ENCODE measurements around the gene DAPK2.
"Not testable (repeated sequence)": the region's sequence is repeated elsewhere in the genome, so short reads cannot be mapped to it uniquely, and the experiment has no call there.

DAPK2 gene

DNA sequence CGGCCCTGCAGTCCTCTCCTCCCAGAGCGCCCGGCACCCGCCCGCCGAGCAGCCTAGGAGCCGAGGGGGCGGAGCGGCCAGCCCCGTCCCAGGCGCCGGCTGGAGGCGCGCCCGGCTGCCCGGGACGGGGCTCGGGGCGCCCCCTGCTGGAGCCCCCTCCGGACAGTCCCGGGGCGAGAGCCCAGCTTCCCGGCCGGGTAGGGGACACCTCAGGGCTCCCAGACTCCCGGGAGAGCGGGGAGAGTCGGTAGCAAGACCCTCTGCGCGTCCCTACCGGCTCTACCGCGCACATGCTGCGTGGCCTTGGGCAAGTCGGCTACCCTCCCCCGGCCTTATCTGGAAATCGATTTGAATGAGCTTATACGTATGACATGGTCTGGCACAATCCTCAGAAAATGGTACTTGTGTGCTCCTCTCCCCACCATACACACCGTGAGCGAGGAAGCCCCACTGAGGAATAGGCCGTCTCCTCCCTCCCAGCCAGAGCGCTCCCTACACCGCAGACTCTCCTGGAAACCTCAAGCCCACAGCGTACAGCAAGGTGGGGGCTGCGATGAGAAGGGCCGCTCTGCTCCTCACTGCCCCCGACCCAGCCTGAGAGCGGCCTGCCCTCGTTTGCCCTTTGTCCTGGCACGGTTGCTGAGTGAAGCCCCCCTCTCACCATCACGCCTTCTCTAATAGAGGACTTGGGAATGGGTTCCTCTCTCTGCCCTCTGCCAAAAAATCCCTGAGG lies at the start of gene DAPK2:
Gene DAPK2, minus strand, starts transcription at position 65 of the 733 bp plus-strand sequence. CDS start 6,224 bp downstream, outside the sequence.
- peak; percentile 67 for DNase-seq

DNA sequence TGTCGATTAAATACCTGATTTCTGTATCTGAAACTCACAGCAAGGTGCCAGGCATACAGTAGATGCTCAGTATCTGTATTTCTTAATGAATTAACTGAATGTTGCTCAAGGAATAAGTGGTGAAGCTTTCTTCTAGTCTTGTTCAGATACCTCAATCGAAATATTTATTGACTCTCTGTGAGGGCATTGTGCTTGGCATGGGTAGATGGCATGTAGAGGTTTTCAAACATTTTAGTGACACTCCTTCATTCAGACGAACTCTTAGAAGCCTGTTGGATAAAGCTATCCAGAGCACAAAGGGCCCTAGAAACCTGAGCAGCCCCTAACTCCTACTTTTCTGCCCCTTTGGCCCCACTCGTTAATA lies 49.1 kb upstream of the DAPK2 start:
- no peak for DNase-seq

DNA sequence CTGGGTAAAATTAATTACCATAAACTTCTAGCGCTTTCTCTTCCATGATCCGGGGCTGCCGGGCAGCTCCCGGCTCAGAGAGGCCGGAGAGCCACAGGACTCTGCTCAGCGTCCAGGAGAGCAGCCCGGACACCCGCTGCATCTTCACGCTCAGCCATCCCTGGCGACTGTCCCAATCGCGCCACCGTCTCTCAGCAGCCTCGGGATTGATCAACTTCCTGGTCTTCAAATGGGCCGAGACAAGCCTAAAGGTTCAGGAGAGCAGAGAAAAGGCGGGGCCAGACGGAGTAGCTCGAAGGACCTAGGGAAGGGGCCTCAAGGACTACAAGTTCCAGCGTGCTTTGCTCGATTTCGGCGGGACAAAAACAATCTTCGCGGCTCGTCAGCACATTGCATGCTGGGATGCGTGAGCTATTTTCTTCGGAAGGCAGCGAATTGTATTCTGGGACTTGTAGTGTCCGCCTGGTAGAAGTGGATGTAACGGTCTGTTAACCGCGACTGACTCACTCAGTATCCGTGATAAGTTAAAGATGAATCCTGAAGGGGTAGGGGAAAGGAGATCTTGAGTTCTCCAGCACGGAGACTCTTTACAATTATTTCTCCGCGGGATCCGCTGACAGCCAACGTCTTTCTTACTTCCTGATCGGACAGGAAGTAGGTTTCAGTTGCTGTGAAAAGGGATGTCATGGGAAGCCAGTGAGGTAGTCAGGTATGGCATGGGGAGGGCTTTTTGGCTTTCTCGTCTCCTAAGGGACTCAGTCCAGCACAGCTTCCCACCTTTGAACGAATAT lies 47.5 kb upstream of the DAPK2 start, which contains the start of gene CIAO2A:
Gene CIAO2A, minus strand, starts transcription at position 212 of the 791 bp plus-strand sequence. Its CDS starts 70 bp downstream, at position 142.
- DNase-seq = peak; percentile 94

DNA sequence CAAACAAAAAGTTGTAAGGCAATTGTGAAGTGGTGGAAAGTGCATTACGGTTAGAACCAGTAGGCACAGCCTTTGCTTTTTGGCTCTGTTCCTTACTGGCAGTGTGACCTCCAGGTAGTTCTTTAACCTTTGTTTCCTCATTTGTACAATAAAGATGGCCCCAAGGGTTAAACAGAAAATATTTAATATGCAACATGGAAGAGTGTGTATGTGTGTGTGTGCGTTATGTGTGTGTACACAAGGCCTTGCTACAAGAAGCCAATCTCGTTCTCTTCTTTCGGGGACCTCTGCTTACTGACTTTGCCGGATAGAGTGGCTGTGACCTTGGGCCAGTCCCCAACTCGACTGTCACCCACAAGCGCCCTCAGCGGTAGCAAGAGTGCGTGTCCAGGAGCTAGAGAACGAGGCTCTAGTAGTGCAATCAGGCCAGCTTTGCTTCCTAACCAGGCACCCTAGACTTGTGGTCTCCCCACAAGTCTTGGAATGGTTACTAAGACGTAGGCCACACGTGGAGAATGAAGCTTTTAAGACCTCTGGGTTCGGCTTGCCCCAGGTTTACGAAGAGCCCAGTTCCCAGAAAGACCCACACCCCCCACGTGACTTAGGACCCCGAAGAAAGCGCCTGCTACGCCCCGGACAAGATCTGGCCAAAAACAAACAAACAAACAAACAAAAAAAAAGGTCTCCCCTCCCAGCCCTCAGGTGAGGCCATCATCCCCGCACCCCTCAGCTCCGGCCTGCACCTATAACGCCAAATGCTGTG lies 46.8 kb upstream of the DAPK2 start:
- DNase-seq = peak; percentile 39

DNA sequence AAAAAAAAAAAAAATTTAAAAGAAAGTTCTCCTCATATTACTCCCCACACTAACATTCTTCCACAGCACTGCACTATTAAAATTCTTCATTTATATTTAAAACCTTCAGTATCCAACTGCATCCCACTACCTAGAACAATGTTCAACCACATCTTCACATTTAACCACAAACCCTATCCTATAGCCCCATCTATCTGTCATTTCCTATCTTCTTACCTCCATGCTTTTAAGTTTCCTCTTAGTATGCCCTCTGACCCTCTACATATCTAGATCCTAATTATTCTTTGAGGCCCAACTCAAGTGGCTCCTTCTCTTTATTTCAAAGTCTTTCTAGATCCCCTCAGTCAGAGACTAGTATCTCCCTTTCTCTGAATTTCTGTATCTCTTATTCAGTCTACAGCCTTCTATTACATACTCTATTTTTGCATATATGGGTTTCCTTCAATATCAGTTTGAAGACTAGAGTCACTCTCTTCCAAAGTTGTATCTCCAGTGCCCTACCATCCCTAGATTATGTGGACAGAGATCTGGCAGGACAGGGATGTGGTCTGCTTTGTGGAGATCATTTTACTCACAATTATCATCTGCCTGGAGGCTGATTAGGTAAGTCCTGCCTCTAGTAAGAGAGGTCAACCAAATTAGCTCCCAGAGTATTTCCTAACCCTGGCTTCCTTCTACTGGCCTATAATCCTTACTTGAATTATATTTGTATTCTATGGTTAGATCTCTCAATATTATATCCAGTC lies 46.0 kb upstream of the DAPK2 start:
- DNase-seq = no peak

DNA sequence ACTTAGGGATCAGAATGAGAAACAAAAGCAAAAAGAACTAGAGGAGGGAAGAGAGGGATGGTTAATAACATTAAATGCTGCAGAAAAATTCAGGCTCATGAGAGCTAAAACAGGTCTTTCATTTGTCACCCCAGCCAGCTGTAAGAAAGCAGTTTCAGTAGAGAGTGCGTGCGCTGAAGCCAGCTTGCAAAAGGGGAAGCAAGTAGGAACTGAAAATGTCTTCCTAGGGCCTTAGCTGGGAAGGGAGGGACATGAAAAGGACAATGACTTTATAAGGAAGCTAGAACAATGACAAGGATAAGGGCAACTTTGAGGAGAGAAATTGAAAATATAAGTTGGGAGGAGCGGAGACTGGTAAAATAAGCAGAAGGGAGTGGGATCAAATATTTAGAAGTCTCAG lies 44.2 kb upstream of the DAPK2 start:
- no peak for DNase-seq

DNA sequence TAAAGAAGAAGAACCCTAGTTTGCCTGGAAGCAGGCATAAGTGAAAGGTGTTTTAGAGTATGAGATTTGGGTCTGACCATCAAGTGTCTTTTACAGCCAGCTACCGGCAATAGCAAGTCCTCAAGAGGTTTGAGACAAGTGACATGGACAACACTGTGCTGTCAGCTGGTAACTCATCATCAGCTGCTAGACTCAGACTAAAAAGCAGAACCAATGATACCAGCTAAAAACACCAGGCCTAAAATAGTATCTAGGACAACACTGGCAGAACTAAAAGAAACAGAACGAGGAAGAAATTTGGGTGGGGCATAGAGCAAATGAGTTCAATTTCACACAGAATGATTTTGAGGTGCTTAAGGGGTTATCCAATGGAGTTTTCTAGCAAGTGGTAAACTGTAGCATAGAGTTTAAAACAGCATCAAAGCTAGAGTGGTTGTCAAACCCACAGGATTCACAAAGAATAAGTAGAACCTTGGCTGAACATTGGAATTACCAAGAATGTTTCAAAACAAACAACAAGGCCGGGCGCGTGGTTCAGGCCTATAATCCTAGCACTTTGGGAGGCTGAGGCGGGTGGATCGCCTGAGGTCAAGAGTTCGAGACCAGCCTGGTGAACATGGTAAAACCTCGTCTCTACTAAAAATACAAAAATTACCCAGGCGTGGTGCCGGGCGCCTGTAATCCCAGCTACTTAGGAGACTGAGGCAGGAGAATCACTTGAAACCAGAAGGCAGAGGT lies 43.4 kb upstream of the DAPK2 start:
- no peak for DNase-seq

DNA sequence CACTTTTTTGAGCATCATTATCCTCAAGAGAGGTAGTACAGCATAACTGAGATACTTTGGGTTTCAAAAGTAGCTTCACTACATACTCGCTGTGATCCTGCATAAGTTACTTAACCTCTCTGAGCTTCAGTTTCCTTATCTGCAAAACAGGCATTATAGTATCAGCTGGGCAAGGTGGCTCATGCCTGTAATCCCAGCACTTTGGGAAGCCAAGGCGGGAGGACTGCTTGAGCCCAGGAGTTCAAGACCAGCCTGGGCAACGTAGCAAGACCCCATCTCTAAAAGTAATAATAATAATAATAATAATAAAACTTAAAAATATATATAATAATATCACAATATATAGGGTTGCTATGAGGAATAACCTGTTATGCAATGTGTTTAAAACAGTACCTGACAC lies 36.5 kb upstream of the DAPK2 start:
- DNase-seq = no peak

DNA sequence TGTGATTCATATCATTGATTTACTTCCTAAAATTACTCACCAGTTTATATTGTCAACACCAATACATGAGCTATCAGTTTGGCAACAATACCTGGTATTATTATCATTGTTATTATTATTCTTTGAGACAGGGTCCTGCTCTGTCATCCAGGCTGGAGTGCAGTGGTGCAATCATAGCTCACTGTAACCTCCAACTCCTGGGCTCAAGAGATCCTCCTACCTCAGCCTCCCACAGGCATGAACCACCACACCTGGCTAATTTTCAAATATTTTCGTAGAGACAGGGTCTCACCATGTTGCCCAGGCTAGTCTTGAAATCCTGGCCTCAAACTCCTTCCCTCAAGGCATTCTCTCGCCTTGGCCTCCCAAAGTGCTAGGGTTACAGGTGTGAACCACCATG lies 27.2 kb upstream of the DAPK2 start:
- DNase-seq = not testable (repeated sequence)

DNA sequence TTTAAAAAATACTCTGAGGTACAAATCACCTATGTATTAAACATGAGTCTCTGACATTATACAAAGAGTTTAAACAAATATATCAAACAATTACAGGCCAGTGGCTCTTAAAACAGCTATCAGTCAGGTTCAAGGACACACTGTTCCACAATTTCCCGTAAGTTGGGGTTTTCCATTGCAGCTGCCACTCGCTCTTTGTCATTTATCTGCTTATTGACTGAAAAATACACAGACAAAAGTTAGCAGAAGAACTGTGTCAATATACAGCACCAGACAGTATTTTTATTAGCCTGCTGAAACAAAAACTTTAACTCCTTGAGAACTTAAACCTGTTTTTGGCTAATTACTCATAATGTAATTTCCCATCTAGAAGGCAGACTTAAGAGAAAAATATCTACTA lies 26.5 kb upstream of the DAPK2 start:
- no peak for DNase-seq

DNA sequence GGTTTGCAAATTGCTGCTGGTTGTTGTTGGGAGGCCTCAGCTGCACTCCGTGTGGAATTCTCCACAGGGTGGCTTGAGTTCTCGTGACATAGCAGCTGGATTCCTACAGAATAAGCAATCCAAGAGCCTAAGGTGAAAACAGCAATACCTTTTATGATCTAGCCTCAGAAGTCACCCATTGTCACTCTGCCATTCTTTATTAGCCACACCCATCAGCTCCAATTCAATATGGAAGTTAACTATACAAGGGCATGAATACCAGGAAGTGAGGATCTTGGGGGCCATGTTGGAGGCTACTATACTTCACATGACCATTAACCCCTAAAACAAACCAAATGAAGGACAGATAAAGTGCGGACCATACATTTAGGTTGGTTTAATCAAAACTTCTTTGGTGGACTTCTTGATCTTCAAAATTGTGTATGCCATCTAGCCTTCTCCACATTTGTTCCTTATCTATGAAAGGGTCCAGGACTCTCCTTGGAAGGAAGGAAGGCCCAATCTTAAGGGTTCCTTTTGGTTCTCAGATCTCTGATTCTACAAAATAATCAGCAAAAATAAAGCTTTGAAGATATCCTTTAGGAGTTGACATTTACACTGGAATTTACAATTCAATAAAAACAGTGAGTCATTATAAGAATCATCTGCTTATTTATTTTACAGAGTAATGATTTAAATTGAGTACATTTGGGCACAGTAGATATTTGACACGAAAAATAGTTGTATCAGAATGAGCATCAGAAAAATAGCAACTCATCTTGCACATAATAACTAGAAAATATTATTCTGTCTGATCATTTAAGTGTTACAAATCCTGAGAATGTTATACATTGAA lies 25.9 kb upstream of the DAPK2 start:
- DNase-seq = no peak

DNA sequence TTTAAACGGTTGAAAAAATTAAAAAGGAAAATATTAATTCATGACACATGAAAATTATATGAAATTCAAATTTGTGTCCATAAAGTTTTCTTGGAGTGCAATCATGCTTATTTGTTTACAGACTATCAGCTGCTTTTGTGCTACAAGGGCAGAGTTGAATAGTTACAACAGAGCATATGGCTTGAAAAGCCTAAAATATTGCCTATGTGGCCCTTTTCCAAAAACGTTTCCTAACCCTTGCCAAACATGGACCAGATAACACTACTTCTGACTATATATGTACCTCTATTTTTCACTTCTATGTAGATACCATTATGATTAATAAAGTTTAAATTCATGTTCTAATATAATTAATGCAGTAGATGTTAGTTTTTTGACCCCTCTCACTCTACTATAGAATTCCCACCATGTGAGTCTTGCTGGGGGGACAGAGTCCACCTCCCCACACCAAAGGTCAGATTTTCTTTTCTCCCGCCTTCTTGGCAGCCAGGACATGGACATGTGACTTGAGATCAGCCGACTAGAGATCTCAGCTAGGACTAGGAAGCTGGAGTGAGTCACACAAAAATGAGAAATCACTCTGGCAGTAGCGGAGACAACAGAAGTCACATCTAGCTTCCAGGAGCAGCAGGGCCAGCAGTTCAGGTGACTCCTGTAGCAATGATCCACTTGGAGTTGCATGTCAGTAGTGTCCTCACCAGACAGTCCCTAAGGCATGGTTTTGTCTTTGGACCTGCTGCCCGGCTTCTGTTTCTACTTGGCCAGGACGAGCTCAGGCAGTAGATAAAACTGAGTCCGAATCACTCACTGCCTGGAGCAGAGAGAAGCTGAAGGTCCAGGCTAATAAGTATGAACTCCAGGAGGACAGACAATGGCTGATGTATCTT lies 24.9 kb upstream of the DAPK2 start:
- no peak for DNase-seq

DNA sequence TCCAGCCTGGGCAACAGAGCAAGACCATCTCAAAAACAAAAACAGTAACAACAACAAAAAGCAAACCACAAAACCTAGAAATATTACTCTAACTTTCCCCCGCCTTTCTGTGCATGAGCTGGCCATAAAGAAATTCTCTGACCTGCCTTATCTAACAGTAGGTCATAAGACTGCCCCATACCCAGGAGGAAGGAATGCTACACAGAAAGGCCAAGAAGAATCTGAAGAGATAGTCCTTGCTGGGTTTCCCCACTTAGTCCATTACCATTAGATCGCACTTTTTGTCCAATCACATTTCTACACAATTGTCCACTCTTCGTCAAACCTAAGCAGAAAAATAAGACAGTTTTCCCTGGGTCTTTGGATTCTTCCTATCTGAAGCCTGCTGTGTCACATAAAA lies 23.8 kb upstream of the DAPK2 start:
- no peak for DNase-seq

DNA sequence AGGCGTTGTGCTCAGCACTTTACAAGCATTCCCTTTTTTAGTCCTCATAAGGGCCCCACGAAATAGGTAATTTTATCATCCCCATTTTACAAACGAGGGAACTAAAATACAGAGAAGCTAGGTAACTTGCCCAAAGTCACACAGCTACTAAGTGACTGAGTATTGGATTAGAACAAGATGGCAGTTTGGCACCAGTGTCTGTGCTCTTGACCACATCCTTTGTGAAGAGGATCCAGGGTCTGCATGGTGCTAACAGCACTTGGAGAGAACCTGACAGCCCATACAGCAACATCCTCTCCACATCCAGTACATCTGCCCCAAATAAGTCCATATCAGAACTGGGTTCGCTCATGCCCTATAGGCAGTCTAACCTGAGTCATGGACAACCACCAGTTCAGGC lies 21.8 kb upstream of the DAPK2 start:
- DNase-seq = no peak

DNA sequence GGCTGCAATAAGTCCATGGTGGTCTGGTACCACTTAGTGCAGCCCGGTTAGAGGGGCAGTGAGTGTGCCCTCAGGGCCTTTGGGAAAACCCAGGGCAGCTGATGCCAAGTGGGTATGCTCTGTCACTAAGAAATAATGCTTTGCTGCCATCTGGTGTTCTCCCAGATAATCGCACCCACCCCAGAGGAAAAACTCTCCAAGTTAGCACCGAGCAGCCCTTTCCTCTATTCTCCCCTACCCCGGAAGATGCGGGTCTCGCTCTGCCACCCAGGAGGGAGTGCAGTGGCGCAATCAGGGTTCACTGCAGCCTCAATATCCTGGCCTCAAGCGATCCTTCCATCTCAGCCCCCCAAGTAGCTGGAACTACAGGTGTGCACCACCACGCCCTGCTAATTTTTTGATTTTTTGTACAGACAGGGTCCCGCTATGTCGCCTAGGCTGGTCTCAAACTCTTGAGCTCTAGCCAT lies 21.3 kb upstream of the DAPK2 start:
- DNase-seq = peak; percentile 76

DNA sequence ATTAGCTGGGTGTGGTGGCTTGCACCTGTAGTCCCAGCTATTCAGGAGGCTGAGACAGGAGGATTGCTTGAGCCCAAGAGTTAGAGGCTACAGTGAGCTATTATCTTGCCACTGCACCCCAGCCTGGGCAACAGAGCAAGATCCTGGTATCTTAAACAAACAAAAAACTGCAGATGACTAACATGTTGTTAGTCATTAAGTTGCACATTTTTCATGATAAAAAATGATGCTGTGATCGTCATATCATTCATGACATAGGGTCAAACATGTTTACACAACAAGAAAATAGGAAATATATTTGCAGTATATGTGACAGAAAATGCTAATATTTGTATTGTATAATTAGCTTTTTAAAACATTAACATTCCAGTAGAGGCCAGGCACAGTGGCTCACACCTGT lies 20.2 kb upstream of the DAPK2 start:
- no peak for DNase-seq

DNA sequence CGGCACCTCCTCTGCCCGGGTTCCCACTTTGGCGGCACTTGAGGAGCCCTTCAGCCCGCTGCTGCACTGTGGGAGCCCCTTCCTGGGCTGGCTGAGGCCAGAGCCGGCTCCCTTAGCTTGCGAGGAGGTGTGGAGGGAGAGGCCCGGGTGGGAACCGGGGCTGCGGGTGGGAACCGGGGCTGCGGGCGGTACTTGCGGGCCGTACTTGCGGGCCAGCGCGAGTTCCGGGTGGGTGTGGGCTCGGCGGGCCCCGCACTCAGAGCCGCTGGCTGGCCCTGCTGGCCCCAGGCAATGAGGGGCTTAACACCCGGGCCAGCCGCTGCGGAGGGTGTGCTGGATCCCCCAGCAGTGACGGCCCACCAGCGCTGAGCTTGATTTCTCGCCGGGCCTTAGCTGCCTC lies 14.4 kb upstream of the DAPK2 start:
- no peak for DNase-seq

DNA sequence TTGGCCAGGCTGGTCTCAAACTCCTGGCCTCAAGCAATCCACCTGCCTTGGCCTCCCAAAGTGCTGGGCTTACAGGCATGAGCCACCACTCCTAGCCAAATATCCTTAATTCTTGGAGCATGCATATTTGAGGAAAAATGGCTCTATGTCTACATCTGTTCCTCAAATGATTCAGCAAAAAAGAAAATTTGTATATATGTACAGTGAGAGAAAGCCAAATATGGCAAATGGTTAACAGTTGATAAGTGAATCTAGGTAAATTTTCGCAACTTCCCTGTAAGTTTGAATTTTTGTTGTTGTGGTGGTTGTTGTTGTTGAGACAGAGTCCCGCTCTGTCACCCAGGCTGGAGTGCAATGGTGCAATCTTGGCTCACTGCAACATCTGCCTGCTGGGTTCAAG lies 12.8 kb upstream of the DAPK2 start:
- DNase-seq = not testable (repeated sequence)

DNA sequence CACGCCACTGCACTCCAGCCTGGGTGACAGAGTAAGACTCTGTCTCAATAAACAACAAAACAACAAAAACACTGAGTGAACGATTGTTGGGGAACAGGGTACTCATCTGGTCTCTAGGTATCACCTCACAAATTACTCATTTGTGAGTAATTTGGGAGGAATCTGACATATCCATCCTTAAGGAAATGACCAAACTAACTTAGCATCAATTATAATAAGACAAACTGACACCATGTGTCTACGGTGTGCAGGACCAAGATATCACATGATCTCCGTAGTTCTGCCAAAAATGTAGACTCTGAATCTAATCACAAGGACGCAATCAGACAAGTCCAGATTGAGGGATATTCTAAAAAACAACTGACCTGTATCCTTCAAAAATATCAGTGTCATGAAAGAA lies 12.0 kb upstream of the DAPK2 start:
- DNase-seq = no peak

DNA sequence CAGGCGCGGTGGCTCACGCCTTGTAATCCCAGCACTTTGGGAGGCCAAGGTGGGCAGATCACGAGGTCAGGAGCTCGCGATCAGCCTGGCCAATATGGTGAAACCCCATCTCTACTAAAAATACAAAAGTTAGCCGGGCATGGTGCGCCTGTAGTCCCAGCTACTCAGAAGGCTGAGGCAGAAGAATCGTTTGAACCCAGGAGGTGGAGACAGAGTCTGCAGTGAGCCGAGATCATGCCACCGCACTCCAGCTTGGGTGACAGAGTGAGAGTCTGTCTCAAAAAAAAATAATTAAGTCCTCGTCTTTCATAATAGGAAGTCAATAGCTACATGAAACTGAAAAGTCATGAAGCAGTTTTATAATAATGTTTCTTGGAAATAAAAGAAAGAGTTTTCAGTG lies 7.4 kb upstream of the DAPK2 start:
- not testable (repeated sequence) for DNase-seq
